GM21723 (cell line): ENCODE data around the gene PSORS1C2.

Experiments used
- ATAC-seq: cut with Tn5 transposase; IDR thresholded peaks from one replicate; pipeline ENCODE4 v1.9.1; 2021; ENCODE audit warnings: mild to moderate bottlenecking, moderate library complexity; ENCODE audit not compliant: unreplicated experiment

PSORS1C2 gene

GRCh38 chr6:31115941-31116560, 22.8 kb downstream of the PSORS1C2 start:
- no peak for ATAC-seq

- ATAC-seq, result no peak
Measured at GRCh38 chr6:31114970-31115849, 23.7 kb downstream of the PSORS1C2 start.

GRCh38 chr6:31114541-31114878, 24.4 kb downstream of the PSORS1C2 start, which contains the start of gene PSORS1C1:
PSORS1C1 (plus strand) TSS chr6:31114800; CDS start chr6:31129633, 14,833 bp downstream.
- ATAC-seq, result no peak

- no peak for ATAC-seq
Measured at GRCh38 chr6:31113861-31114540, 24.9 kb downstream of the PSORS1C2 start.

- no peak for ATAC-seq
Measured at GRCh38 chr6:31112478-31112877, 26.4 kb downstream of the PSORS1C2 start, which contains the start of gene C6orf15. C6orf15 (minus strand) TSS chr6:31112575; CDS start chr6:31112555, 20 bp downstream.

- no peak for ATAC-seq
Measured at GRCh38 chr6:31111712-31112111, 27.2 kb downstream of the PSORS1C2 start.

- ATAC-seq, result no peak
Measured at GRCh38 chr6:31110825-31111582, 27.9 kb downstream of the PSORS1C2 start.

GRCh38 chr6:31107052-31107451, 31.8 kb downstream of the PSORS1C2 start:
- no peak for ATAC-seq

GRCh38 chr6:31103136-31103535, 35.7 kb downstream of the PSORS1C2 start:
- no peak for ATAC-seq

GRCh38 chr6:31098449-31098938, 40.4 kb downstream of the PSORS1C2 start:
- ATAC-seq, result no peak

GRCh38 chr6:31096656-31097055, 42.2 kb downstream of the PSORS1C2 start:
- no peak for ATAC-seq

GRCh38 chr6:31096215-31096614, 42.7 kb downstream of the PSORS1C2 start:
- ATAC-seq, result no peak

GRCh38 chr6:31094389-31094881, 44.4 kb downstream of the PSORS1C2 start:
- ATAC-seq, result no peak

GRCh38 chr6:31092769-31093505, 45.9 kb downstream of the PSORS1C2 start:
- no peak for ATAC-seq

GRCh38 chr6:31092238-31092637, 46.6 kb downstream of the PSORS1C2 start:
- no peak for ATAC-seq

- ATAC-seq, result no peak
Measured at GRCh38 chr6:31091680-31092079, 47.2 kb downstream of the PSORS1C2 start.

- ATAC-seq, result no peak
Measured at GRCh38 chr6:31090973-31091364, 47.9 kb downstream of the PSORS1C2 start.

GRCh38 chr6:31090275-31090972, 48.4 kb downstream of the PSORS1C2 start:
- ATAC-seq, result no peak
